ENCODE data around the gene PKN1.
A peak's percentile ranks its signal among the peaks of the same experiment; 100 is the strongest.

Gene PKN1

GRCh38 chr19:14467816-14468215 is 34.7 kb downstream of the PKN1 start:
- no peak for DNase-seq

DNA sequence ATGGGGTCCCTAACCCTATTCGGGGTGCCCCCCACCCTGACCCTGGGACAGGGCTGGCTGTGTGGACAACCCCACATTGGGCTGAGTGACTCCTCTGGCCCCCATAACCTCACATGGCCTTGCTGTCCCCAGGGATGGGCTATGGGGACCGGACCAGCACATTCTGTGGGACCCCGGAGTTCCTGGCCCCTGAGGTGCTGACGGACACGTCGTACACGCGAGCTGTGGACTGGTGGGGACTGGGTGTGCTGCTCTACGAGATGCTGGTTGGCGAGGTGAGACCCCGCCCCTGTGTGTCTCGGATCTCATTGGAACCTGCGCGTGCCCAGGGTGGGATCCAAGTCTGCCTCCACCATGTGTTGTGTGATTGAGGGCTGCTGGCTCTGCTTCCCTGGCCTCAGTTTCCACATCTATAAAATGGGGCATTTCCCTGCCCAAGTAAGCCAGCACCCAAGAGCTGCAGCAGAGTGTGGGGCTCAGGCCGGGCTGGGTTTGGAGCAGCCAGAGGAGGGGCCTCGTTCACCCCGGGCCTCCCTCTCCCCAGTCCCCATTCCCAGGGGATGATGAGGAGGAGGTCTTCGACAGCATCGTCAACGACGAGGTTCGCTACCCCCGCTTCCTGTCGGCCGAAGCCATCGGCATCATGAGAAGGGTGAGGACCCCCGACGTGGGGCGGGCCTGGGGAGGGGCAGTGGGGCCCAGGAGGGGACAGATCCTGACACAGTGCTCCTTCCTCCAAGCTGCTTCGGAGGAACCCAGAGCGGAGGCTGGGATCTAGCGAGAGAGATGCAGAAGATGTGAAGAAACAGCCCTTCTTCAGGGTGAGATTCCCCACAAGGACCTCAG is 37.1 kb downstream of the PKN1 start:
- no peak for DNase-seq

DNA sequence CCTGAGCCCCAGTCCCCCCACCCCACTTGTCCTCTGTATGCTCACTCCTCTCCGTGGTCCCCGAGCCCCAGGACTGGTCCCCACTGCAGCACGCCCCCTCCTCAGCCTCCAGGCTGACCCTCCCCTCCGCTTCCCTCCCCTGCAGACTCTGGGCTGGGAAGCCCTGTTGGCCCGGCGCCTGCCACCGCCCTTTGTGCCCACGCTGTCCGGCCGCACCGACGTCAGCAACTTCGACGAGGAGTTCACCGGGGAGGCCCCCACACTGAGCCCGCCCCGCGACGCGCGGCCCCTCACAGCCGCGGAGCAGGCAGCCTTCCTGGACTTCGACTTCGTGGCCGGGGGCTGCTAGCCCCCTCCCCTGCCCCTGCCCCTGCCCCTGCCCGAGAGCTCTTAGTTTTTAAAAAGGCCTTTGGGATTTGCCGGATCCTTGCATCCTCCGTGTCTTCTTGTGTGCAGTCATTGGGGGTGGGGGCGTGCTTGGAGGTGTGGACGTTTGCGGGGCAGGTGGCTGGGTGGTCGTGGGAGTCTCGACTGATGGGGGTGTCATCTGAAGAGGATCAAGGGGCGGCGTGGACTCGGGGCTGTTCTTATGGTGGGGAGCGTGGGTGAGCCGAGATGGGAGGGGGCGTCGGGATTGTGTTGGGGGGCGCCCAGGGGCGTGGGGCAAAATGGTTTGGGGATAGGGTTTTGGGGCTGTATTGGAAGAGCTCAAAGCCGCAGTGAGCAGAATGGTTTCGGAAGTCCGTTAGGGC is 38.5 kb downstream of the PKN1 start:
- no peak for DNase-seq

- DNase-seq, result peak; percentile 50
Observed at GRCh38 chr19:14472202-14472938, 39.3 kb downstream of the PKN1 start.

GRCh38 chr19:14473073-14473977 is 40.2 kb downstream of the PKN1 start:
- peak; percentile 19 for DNase-seq

- DNase-seq, result no peak
Observed at GRCh38 chr19:14473978-14474578, 41.0 kb downstream of the PKN1 start.

DNA sequence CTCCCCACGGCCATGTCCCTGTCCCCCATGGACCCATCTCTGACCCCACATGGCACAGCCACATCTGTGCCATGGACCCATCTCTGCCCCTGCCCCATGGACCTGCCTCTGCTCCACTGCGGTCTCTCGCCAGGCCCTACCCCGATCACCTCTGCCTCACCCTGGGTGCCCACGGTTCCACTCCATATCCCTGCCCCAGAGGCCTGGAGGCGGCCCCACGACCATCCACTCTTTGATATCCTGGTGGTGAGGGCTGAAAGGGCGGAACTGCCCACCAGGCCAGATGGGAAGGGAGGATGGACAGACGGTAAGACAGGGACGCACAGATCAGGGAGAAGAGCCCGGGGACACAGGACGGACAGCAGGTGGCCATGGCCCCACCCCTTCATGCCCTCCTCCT is 41.7 kb downstream of the PKN1 start:
- no peak for DNase-seq

DNA sequence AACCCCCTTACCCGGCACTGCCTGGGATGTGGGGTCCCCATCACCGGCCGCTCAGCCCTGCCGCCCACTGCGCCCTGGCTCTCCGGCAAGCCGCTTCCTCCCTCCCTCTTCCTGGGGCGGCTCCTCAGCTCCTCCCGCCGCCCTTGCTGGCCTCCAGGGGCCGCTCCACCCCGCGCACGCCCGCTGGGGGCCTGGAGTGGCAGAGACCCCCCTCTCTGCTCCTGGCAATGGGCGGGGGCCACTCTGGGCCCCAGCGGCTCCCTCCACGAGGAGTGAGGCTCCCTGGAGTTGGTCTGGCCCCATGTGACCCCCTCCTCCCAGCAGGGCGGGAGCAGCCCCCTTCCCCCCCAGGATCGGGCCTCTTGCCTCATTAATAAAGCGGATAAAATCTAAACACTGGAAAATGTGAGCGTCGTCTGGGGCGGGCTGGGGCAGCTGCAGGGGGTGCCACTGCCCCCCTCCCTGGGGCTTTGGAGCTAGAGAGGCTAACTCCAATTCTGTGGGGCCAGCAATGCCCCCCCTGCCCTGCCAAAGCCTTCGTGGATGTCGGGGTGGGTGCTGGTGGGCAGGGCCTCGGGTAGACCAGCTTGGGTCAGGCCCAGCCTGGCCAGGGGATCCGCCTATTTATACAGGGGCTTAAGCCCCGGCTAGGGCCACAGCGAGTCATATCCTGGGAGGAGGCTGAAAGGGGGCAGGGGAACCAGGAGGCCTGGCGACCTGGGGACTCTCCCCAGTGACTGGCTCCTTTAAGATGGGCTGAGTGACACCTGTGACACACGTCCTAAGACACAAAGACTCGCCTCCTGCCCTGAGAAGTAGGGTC is 42.4 kb downstream of the PKN1 start, which contains the start of gene PTGER1:
Gene PTGER1, minus strand, starts transcription at position 104 of the 823 bp plus-strand sequence. CDS start 1,034 bp downstream, outside the sequence.
- peak; percentile 57 for DNase-seq

- DNase-seq, result no peak
Observed at GRCh38 chr19:14476327-14476672, 43.2 kb downstream of the PKN1 start.

DNA sequence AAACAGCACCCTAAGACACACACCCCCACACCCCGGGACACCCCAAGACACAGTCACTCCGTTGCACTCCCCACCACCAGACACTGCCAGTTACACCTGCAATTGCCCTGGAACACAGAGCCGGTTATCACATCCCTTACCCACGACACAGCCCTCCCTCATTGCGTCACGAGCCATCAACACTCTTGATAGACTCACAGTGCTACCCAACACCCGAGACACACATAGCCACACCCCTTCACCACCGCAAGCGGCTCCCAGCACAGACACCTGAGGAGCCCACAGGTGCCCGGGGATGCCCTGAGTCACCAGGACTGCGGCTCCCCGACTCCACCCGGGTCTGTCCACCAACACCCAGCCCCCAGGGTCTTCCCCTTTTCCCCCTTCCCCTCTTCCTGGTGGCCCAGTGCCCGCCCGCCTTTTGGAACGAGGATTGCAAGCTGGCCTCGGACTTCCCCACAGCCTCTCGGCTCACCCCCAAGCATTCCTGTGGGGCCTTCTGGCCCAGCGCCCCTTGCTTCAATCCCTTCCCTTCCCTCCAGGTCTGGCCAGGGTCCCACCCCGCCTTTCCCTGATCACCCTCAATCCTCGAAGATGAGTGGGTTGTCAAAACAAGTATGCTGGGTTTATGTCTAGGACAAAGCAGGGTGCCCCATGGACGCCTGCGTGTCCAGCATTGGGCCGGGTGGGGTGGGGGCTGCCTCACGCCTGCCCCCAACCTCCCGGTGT is 43.7 kb downstream of the PKN1 start:
- peak; percentile 74 for DNase-seq

DNA sequence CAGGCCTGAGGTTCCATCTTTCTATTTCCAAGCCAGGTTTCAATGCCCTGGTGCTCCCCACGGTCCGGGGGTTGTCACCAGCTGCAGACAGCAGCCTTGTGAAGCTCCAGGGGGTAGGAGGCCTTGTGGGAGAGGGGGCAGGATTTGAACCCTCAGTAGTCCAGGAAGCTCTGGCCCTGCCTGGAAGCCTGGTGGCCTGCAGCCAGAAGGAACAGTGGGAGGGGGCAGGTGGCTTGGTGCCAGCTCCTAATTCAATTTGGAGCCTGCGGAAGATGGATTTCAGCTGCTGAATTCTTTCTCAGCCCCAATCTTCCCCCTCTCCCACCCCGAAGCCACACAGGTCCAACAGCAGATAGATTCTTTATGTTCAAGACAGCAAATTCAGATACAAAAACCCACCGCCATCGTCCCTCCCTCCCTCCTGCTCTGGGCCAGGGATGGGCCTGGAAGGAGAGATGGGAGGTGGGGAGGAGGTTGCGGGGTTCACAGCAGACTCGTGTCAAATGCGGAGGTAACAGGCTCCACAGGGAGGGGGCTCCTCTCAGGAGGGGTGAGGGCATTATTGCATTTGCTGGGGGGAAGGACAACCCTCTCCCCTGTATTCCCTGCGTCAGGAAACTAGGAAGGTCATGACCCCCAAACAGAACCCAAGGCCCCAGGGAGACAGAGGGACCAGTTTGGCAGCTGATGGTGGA is 44.5 kb downstream of the PKN1 start:
- DNase-seq, result peak; percentile 49

DNA sequence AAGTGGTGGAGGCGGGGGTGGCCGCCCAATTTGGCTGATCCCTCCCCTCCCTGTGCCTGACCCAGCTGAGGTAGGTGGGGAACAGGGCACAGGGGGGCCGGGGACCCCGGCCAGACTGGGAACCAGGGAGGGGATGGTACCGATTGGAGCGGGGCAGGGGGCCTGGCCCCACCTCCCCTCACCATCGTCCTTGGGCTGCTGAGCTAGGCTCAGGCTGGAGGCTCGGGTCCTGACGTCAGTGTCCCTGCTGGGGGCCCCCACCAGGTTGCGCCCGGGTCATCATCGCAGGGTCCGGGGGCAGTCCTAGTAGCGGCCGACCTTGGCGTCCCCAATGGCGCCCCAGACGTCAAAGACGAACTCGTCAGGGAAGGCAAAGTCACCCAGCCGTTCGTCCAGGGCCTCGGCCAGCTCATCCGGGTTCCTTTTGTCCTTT is 45.0 kb downstream of the PKN1 start:
- no peak for DNase-seq

DNA sequence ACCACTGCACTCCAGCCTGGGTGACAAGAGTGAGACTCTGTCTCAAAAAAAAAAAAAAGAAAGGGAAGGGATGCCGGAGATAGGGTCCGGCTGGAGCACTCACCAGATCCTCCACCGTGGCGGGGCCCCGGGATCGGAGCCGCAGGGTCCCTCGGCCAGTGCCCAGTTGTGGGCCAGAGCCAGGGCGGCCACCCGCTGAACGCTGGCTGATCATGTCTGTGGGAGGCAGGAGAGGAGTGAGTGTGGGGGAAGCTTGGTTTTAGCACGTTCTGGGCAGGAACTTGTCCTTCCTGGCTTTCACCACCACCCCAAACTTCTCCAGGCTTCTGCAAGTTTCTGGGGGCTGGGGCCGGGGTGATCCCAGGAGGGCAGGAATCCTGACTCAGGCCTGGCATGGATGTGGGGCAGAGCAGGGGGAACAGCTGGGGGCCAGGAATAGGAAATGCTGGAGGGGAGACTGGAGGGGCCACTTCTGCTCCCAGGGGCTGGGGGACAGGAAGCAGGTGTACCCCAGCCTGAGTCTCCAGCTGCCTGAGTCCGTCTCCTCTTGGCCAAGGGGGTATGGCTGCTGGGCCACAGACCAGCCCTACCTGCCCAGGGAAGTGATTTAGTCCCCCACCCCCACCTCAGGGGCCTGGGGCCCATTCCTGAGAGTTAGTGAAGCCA is 46.3 kb downstream of the PKN1 start:
- no peak for DNase-seq

DNA sequence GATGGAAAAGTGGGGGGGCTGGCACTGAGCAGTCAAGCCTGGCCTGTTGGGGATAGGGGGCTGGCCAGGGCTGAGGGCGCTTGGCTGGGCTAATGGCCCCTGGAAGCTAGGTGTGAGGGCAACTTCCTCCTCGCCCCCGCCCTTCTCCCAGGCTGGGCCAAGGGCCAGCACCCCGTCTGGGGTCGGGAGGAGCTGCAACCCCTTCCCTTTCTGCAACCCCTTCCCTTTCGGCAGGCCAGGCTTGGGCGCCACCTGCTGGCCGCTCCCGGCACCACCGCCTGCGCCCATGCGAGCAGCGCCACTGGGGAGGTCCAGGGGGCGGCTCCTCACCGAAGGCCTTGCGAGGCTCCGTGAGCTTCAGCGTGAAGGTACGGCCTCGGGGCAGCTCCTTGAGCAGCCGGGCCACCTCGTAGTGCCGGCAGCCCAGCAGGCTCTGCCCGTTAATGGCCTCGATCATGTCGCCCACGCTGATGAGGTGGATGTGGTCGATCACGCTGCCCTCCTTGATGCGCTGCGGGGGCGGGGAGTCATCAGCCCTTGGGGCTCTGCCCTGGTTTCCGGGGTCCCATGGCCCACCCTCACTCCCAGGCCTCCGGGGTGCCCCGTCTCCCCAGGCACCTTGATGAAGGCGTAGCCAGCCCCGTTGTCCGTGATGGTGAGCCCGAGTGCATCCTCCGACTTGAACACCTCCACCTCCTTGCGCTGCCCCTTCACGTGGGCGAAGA is 47.0 kb downstream of the PKN1 start:
- DNase-seq, result peak; percentile 42

- peak; percentile 70 for DNase-seq
Observed at GRCh38 chr19:14480700-14481079, 47.6 kb downstream of the PKN1 start.

- no peak for DNase-seq
Observed at GRCh38 chr19:14482172-14482941, 49.3 kb downstream of the PKN1 start.

Measured in fibroblast of skin of scalp (primary cell).